ENCODE measurements around the gene GPR89A.

GPR89A gene

GRCh38 chr1:145690587-145691558 is 83.1 kb downstream of the GPR89A start:
- H3K4me3 ChIP-seq (replicated peaks in 1 of 2; ENCODE audit: low read depth in 2 of 2, low read length in 2 of 2): no peak overlapping the region
- DNase-seq (ENCODE audit: low read depth in 2 of 2): peak; percentile 55 to 87
- TF ChIP-seq CTCF (IDR thresholded peaks at IDR 0.05; ENCODE audit: low read depth, low read length): no peak

GRCh38 chr1:145692785-145693443 is 85.1 kb downstream of the GPR89A start:
- H3K4me3 ChIP-seq (replicated peaks in 1 of 2; ENCODE audit: low read depth in 2 of 2, low read length in 2 of 2): no peak overlapping the region
- DNase-seq (ENCODE audit: low read depth in 2 of 2): no peak
- TF ChIP-seq CTCF (IDR thresholded peaks at IDR 0.05; ENCODE audit: low read depth, low read length): no peak

- H3K4me3 ChIP-seq (replicated peaks in 1 of 2; ENCODE audit: low read depth in 2 of 2, low read length in 2 of 2): no peak overlapping the region
- DNase-seq (ENCODE audit: low read depth in 2 of 2): no peak
- no peak for TF ChIP-seq CTCF (IDR thresholded peaks at IDR 0.05; ENCODE audit: low read depth, low read length)
Measured at GRCh38 chr1:145695821-145696629, 88.2 kb downstream of the GPR89A start.

GRCh38 chr1:145696630-145696960 is 88.8 kb downstream of the GPR89A start:
- no peak for DNase-seq (ENCODE audit: low read depth in 2 of 2)
- no peak overlapping the region for H3K4me3 ChIP-seq (replicated peaks in 1 of 2; ENCODE audit: low read depth in 2 of 2, low read length in 2 of 2)
- TF ChIP-seq CTCF (IDR thresholded peaks at IDR 0.05; ENCODE audit: low read depth, low read length): no peak

- no peak for DNase-seq (ENCODE audit: low read depth in 2 of 2)
- no peak overlapping the region for H3K4me3 ChIP-seq (replicated peaks in 1 of 2; ENCODE audit: low read depth in 2 of 2, low read length in 2 of 2)
- no peak for TF ChIP-seq CTCF (IDR thresholded peaks at IDR 0.05; ENCODE audit: low read depth, low read length)
Measured at GRCh38 chr1:145701306-145701862, 93.6 kb downstream of the GPR89A start.

- TF ChIP-seq CTCF (IDR thresholded peaks at IDR 0.05; ENCODE audit: low read depth, low read length): no peak
- H3K4me3 ChIP-seq (replicated peaks in 1 of 2; ENCODE audit: low read depth in 2 of 2, low read length in 2 of 2): no peak overlapping the region
- DNase-seq (ENCODE audit: low read depth in 2 of 2): no peak
Measured at GRCh38 chr1:145702052-145702451, 94.3 kb downstream of the GPR89A start.
